Activated CD4-positive, alpha-beta T cell treated with anti-CD3 and anti-CD28 coated beads, Interleukin-2, amount 50 U/mL, for 48 hours (primary cell): ENCODE results near the gene OTUB1.
"Not testable (repeated sequence)": the region's sequence is repeated elsewhere in the genome, so short reads cannot be mapped to it uniquely, and the experiment has no call there.

Experiments
- DNase-seq, 2 experiments: peaks; one replicate each; pipeline ENCODE4 v3.0.0-alpha.2; 2020

Gene OTUB1

DNA sequence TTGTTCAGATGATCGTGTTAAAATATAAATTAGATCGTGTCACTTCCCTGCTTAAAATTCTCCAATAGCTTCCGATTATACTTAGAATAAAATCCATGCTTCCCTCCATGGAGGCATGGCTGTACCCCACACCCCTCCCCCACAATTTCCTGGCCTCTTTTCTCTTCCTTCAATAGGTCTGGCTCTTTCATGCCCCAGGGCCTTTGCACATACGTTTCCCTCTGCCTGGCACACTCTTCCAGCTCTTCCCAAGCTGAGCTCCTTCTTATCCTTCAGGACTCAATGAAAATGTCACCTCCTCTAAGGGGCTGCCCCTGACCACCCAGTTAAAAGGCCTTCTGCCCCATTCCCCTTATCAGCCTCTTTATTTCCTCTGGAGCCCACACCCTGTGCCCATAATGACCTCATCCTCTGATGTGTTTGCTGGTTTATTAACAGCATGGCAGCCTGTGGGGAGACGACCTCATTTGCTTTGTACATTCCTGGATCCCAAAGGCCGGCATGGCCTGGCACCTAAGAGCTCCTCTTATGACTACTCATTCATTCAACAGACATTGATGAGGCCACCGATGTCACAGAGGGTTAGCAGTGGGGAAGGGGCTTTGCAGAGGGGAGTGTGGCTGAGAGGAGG, 40.5 kb downstream of the OTUB1 start:
- DNase-seq = no peak

DNA sequence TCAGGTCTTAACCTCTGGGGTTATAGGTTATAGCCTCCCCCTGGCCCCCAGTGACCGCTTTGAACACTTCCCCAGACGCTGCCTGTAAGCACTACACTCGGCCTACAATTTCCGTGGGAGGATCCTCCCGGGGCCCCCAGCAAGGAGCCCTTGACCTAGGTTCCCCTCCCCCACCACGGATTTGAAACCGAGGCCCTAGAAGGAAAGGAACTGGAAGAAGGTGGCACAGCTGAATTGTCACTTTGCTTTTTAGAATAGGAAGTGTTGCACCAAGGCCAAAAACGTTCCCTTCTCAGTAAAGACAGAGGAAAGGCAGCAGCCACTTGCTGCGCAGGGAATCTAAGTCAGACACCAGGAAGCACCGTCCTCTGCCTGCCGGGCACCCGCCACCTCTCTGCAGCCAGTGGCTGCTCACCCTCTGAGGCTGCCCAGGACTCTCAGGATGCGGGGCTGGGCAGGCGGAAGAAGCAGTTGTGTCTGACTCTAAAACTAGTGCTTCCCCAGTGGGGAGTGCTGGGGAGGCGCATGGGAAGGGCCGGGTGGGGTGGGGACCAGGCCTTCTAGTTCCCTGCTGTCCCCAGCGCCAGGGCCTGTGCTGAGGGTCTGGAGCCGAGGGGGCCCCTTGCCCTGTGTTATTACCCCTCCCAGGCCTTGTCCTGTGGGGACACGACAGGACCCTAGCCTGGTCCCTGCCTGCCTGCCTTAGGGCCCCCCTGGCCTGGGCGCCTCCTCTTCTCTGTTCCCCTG, 41.6 kb downstream of the OTUB1 start:
- DNase-seq = no peak

GRCh38 chr11:64028398-64029115, 42.3 kb downstream of the OTUB1 start:
- no peak for DNase-seq

- no peak for DNase-seq
Observed at GRCh38 chr11:64029773-64030172, 43.5 kb downstream of the OTUB1 start.

DNA sequence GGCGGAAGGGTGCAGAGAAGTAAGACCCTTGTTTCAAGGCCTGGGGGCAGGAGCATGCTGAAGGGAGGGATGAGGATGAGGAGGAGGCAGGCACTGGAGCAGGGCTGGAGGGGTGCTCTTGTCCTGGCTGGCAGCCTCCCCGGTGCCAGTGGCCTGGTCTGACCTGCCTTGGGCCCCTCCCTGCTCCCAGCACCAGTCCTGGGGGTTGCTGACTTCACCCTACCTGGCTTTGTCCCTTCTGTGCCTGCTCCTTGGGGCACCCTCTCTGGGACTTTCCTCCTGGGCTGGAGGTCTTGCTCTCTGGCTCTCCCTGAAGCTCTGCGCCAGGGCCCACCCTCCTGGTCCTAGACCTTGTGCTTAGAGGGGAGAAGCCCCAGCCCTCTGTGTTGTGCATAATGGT, 44.8 kb downstream of the OTUB1 start:
- DNase-seq = no peak

- DNase-seq = no peak
Observed at GRCh38 chr11:64032050-64032449, 45.8 kb downstream of the OTUB1 start.

DNA sequence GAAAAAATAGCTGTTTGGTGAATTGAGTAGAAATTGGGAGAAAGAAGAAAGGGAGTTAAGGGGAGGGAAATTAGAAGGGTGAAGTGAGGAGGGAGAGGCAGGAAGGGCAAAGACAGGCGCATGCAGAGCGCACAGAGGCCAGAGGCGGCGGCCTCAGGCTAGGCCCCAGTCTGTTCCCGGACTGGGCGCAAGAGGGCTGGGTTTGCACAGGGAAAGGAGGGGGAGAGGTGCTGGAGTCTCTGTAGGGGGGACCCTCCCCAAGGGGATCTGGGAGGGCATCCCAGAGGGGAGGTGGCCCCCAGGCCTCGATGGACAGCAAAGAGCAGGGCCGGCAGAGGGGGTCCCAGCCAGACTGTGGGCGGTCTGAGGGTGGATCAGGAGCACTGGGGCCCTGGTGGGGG, 48.2 kb downstream of the OTUB1 start:
- no peak for DNase-seq

DNA sequence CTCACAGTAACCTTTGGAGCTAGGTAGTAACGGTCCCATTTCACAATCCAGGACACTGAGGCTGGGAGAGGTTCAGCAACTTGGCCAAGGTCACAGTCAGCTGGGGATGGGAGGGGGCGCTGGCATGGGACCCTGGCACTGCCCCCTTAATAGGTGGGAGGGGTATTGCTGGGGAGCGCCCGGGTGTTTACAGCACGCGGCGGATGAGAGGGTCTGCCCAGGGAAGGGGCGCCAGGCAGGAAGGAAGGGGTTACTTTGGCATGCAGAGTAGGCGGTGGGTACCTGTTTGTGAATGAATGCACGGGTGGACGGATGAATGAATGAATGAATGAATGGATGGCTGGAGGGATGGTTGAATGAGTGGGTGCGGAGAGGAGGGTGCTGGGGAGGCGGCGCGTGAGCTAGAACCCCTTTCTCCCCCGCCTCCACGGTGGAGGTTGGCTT, 48.9 kb downstream of the OTUB1 start:
- DNase-seq = no peak

DNA sequence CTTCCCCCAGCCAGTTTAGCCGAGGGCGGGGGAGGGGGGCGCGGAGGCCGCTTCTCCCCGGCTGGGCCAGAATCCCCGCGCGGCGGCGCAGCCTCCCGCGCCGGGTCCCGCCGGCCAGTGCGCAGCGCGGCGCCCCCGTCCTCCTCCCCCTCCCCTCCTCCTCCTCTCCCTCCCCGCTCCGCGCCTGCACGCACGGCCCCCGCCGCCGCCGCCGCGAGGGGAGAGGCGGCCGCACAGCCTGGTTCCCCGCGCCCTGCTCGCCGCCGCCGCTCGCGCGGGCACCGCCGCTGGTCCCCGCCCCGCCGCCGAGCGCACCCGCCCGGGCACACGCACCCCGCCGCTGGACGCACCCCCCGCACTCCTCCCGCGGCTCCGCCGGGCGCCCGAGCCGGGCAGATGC, 49.3 kb downstream of the OTUB1 start, which contains the start of gene FLRT1:
TSS of gene FLRT1 (plus strand) at position 356 of the 400 bp plus-strand sequence. CDS start 80,337 bp downstream, outside the sequence.
- no peak for DNase-seq

DNA sequence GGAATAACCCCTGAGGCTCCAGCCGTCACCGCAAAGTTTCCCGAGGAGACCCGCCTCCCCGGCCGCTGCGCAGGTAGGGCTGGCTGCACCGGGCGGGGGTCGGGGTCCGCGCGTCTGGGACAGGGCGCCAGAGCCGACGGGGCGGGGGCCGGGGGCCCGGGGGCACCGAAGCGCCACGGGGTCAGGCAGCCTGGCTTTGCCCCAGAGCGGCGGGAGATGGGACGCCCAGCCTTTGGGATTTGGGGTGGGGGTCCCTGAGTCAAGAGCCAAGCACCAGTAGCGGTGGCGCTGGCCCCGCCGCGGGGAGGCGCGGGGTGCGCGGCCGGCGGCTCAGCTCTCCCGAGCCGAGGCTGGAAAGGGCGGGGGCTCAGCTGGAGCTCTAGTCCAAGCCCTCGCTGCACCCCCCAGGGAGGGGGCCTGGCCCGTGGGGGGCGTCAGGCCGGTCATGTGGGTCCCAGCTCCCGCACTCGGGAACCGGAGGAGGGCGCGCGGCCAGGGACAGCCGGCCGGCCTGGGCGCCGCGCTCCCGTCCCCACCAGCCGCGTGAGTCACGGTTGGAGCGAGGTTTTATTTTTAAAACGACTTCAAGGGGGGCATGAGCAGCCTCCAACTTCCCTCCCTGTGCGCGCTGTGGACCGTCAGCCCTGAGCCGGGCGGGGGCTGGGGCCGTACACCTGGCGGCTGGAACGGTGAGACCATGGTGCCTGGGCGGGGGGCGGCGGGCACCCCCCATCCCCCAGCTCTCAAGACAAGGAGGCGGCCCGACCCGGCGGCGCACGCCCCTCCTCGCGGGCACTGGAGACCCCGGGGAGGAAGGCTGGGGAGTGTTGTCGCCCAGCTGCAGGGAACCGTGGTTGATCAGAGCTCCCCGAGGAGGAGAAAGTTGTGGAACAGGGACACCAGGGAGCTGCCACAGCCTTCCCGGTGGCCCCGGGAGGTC, 50.1 kb downstream of the OTUB1 start:
- no peak for DNase-seq

GRCh38 chr11:64037027-64037634, 50.9 kb downstream of the OTUB1 start:
- no peak for DNase-seq

DNA sequence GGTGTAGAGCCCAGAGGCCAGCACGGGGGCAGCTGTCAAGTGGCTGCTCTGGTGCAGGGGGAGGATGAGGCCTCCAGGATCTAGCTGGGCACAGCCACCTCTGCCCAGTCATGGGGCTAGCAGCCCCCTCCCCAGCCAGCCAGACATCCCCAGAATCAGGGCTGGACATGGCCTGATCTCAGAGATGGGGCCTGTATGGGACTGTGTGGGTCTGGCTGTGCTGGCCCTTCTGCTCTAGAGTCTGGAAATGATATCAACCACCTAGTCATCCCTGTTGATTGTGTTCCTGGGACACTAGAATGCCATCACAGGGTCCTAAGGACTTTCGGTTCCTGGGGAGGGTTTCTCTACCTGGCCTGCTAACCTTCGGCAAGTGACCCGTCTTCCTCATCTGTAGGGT, 52.3 kb downstream of the OTUB1 start:
- no peak for DNase-seq

- DNase-seq = no peak
Observed at GRCh38 chr11:64039012-64039665, 52.9 kb downstream of the OTUB1 start.

DNA sequence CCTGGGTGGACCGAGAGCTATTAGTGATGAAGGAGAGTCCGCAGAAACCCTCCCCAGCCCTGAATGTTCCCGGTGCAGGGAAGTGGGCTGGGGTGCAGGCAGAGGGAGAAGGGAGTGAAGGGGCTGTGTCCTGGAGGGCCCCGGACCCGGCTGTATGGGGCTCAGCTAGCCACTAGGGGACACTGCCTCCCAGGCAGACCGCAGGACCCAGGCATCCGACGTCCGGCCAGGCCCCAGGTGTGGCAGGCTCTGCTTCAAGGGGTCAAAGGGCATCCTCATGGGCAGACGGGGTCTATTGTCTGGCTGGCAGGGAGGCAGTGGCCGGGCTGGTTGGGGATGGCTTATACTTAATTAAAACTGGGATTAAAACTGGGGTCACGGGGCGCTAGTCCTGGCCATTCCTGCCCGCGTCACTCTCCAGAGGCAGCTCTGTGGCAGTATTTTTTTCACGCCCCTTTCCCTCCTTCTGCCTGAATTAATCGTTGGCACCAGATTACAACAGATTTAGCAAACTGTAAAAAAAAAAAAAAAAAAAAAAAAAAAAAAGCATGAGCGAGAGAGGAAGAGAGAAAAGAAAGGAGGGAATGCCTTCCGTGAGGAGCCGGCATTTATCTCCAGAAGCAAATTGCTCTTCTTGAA, 54.6 kb downstream of the OTUB1 start:
- DNase-seq = no peak

DNA sequence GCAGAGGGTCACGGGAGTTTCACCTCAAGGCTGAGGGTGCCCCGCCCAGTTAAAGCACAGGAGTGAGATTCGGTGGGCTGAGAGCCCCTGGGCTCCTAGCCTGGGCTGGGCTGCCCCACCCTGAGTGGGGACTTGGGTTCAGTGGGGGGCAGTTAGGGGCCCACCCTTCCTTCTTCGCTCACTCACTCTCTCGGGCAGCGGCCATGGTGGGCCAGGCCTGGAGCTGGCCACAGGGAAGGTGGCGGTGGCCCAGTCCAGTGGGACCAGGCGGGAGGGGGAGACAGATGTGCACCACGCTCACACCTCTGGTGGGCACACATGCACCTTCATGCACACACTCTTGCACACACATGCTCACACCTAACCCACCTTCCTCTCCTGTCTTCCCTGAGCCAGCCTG, 55.6 kb downstream of the OTUB1 start:
- no peak for DNase-seq

- no peak for DNase-seq
Observed at GRCh38 chr11:64042301-64042700, 56.1 kb downstream of the OTUB1 start.

DNA sequence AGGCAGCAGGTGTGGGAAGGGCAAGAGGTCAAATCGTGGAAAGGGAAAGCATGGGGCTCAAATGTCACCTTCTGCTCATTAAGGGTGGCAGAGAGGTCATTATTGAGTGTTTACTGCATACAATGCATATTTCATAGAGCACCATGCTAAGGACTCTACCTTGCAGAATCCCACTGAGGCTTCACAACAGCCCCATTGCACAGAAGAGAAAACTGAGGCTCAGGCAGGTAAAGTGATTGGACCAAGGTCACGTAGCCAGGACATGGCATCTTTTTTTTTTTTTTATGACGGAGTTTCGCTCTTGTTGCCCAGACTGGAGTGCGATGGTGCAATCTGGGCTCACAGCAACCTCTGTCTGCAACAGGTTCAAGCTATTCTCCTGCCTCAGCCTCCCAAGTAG, 57.3 kb downstream of the OTUB1 start:
- no peak for DNase-seq

DNA sequence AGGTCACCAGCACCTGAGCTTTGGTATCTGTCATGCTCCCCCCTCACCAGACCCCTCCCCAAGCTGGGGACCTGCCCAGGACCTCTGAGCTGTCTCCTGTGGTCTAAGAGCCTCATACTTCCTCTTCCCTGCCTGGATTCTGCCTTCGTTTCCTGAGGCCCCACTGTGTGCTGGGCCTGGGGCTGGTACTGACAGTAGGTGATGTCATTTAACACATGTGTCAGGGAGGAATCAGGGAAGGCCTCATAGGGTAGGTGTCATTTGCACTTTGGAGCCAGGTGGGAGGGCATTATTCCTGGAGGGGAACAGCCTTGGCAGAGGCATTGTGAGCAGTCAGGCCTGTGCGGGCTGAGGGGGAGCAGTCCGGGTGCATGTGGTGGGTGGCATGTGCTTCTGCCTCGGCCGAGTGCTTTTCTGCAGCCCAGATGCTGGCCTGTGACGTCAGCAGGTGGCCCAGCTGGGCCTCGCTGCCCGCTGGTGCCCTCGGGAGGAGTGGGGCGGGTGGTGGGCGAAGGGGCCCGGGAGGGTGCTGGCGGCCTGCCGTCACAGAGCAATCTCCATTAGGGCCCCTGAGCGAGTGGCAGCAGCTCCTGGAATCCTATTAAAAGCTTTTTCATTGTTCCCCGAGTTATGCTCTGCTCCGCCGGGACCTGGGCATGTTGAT, 58.6 kb downstream of the OTUB1 start:
- no peak for DNase-seq

- no peak for DNase-seq
Observed at GRCh38 chr11:64045700-64046099, 59.5 kb downstream of the OTUB1 start.

DNA sequence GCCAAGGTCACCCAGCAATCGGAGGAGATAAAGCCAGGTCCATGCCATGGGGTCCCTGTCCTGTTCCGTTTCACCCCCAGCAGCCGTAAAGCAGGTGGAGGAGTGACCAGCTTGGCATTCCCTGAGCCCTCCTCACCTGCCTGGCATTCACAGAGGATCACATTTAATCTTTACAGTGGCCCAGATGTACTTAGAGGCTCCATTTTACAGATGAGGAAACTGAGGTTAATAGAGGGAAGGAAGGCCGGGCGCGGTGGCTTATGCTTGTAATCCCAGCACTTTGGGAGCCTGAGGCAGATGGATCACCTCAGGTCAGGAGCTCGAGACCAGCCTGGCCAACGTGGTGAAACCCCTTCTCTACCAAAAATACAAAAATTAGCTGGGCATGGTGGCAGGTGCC, 61.1 kb downstream of the OTUB1 start:
- DNase-seq = not testable (repeated sequence)
